SK-N-MC (cell line): ENCODE results near the gene IP6K1.
"Not testable (repeated sequence)": the region's sequence is repeated elsewhere in the genome, so short reads cannot be mapped to it uniquely, and the experiment has no call there.

Source experiments
- DNase-seq: peaks from one replicate; pipeline ENCODE4 v3.0.0-alpha.2; 2011; ENCODE audit warnings: low read depth, low spot score
- H3K27ac ChIP-seq: fragments of 200-600 bp; sonication (generic); 2 replicates; pipeline ENCODE4 v1.5.1; 2016; ENCODE audit warnings: mixed run types
- H3K36me3 ChIP-seq: fragments of 200-600 bp; sonication (generic); 2 replicates; pipeline ENCODE4 v1.6.1; 2017; ENCODE audit warnings: antibody characterized with exemption, low read length, mixed read lengths; ENCODE audit not compliant: insufficient read depth
- H3K4me3 ChIP-seq: fragments of 200-600 bp; sonication (generic); 2 replicates; pipeline ENCODE4 v1.5.1; 2016
- H3K9ac ChIP-seq: fragments of 200-600 bp; sonication (generic); 2 replicates; pipeline ENCODE4 v1.8.0; 2017; ENCODE audit warnings: mixed run types, mixed read lengths; ENCODE audit not compliant: insufficient read length
- H3K9me3 ChIP-seq: fragments of 200-600 bp; sonication (generic); 2 replicates; pipeline ENCODE4 v1.6.1; 2017; ENCODE audit warnings: low read depth, mild to moderate bottlenecking, antibody characterized with exemption, low read length, moderate library complexity, mixed read lengths
- EZH2 ChIP-seq: fragments of 200-600 bp; sonication (generic); IDR thresholded peaks from one replicate; pipeline ENCODE4 v1.6.1; 2017; ENCODE audit warnings: antibody characterized with exemption
- FOXP2 ChIP-seq: optimal IDR thresholded peaks from 2 replicates; pipeline ENCODE3; 2011; ENCODE audit warnings: mild to moderate bottlenecking, moderate library complexity; ENCODE audit not compliant: insufficient read depth; ENCODE audit errors: extremely low read length, control extremely low read depth
- POLR2AphosphoS5 ChIP-seq: IDR thresholded peaks from 2 replicates; pipeline ENCODE4 v1.6.1; 2012; ENCODE audit warnings: mild to moderate bottlenecking, low read depth, low read length, borderline replicate concordance

Gene IP6K1

GRCh38 chr3:49686346-49686745, 100.0 kb downstream of the IP6K1 start:
- not testable (repeated sequence) for H3K9me3 ChIP-seq, H3K27ac ChIP-seq, H3K4me3 ChIP-seq, H3K36me3 ChIP-seq, DNase-seq, H3K9ac ChIP-seq

GRCh38 chr3:49685846-49686245, 100.5 kb downstream of the IP6K1 start:
- H3K36me3 ChIP-seq, H3K9ac ChIP-seq: not testable (repeated sequence)

GRCh38 chr3:49685103-49685502, 101.2 kb downstream of the IP6K1 start:
- not testable (repeated sequence) for H3K4me3 ChIP-seq, DNase-seq, H3K9me3 ChIP-seq, H3K36me3 ChIP-seq, H3K9ac ChIP-seq, H3K27ac ChIP-seq

More at GRCh38 chr3:49685846-49686245, 100.5 kb downstream of the IP6K1 start:
- H3K27ac ChIP-seq, H3K9me3 ChIP-seq, DNase-seq, H3K4me3 ChIP-seq: not testable (repeated sequence)

- H3K9ac ChIP-seq, H3K36me3 ChIP-seq, H3K9me3 ChIP-seq, H3K4me3 ChIP-seq, DNase-seq, H3K27ac ChIP-seq: not testable (repeated sequence)
Measured at GRCh38 chr3:49684453-49684852, 101.9 kb downstream of the IP6K1 start.

- TF ChIP-seq EZH2 (no peak), POLR2AphosphoS5 (no peak), FOXP2 (no peak)
Measured at GRCh38 chr3:49683162-49683561, 103.2 kb downstream of the IP6K1 start.

GRCh38 chr3:49681543-49681942, 104.8 kb downstream of the IP6K1 start:
- no peak overlapping the region for H3K27ac ChIP-seq
- H3K9me3 ChIP-seq: no peaks in the 10 kb centered on the region
- H3K4me3 ChIP-seq: no peak overlapping the region
- DNase-seq: no peak
- H3K36me3 ChIP-seq: no peaks in the 10 kb centered on the region; the same call in 1 of the 2 replicates
- no peak overlapping the region for H3K9ac ChIP-seq
- TF ChIP-seq EZH2: no peak
- no peak for TF ChIP-seq FOXP2
- no peak for TF ChIP-seq POLR2AphosphoS5

More at GRCh38 chr3:49683162-49683561, 103.2 kb downstream of the IP6K1 start:
- no peaks in the 10 kb centered on the region; the same call in 1 of the 2 replicates for H3K36me3 ChIP-seq
- DNase-seq: no peak
- no peak overlapping the region for H3K9ac ChIP-seq
- H3K27ac ChIP-seq: no peak overlapping the region
- H3K9me3 ChIP-seq: no peaks in the 10 kb centered on the region
- no peak overlapping the region for H3K4me3 ChIP-seq

- no peak overlapping the region for H3K4me3 ChIP-seq
- H3K9me3 ChIP-seq: no peaks in the 10 kb centered on the region
- TF ChIP-seq FOXP2 (no peak), POLR2AphosphoS5 (no peak), EZH2 (no peak)
- H3K9ac ChIP-seq: no peak overlapping the region
- no peak overlapping the region for H3K27ac ChIP-seq
- no peak for DNase-seq
- no peaks in the 10 kb centered on the region; the same call in 1 of the 2 replicates for H3K36me3 ChIP-seq
Measured at GRCh38 chr3:49681232-49681522, 105.2 kb downstream of the IP6K1 start.

GRCh38 chr3:49680493-49681231, 105.7 kb downstream of the IP6K1 start:
- DNase-seq: no peak
- TF ChIP-seq FOXP2: no peak
- Histone ChIP-seq H3K4me3 (no peak overlapping the region), H3K9ac (no peak overlapping the region), H3K36me3 (no peaks in the 10 kb centered on the region; the same call in 1 of the 2 replicates), H3K9me3 (no peaks in the 10 kb centered on the region), H3K27ac (no peak overlapping the region)

- no peaks in the 10 kb centered on the region; the same call in 1 of the 2 replicates for H3K36me3 ChIP-seq
- no peak overlapping the region for H3K4me3 ChIP-seq
Measured at GRCh38 chr3:49675912-49676311, 110.4 kb downstream of the IP6K1 start.

More at GRCh38 chr3:49675912-49676311, 110.4 kb downstream of the IP6K1 start:
- DNase-seq: no peak
- Histone ChIP-seq H3K27ac (no peak overlapping the region), H3K9ac (no peak overlapping the region), H3K9me3 (no peaks in the 10 kb centered on the region)
- no peak for TF ChIP-seq EZH2
- TF ChIP-seq POLR2AphosphoS5: no peak
- TF ChIP-seq FOXP2: no peak
